SH-SY5Y (cell line): ENCODE measurements around the gene HLF.

Experiments used
- GATA2 ChIP-seq: IDR thresholded peaks from 2 replicates; pipeline ENCODE4 v1.6.1; 2011; ENCODE audit warnings: mild to moderate bottlenecking, low read depth, low read length
- GATA3 ChIP-seq: IDR thresholded peaks from 2 replicates; pipeline ENCODE4 v1.6.1; 2011; ENCODE audit warnings: low read depth, mild to moderate bottlenecking, low read length, moderate library complexity

- TF ChIP-seq GATA2 (no peak), GATA3 (no peak)
Measured at GRCh38 chr17:55267777-55268648, 3.3 kb downstream of the HLF start.
